ENCODE data around the gene RAB5A. TPM values are rescaled to one million over a fixed set of nuclear protein-coding genes. Genes with fewer than 3 reads are reported as not detected.
"Not testable (repeated sequence)": the region's sequence is repeated elsewhere in the genome, so short reads cannot be mapped to it uniquely, and the experiment has no call there.

The RAB5A gene
- total and polyA plus RNA-seq, 2 donors (not counting 3 experiments of a cell fraction or from before 2014, with no cell fraction given) = 20.6 to 63.8 TPM

DNA sequence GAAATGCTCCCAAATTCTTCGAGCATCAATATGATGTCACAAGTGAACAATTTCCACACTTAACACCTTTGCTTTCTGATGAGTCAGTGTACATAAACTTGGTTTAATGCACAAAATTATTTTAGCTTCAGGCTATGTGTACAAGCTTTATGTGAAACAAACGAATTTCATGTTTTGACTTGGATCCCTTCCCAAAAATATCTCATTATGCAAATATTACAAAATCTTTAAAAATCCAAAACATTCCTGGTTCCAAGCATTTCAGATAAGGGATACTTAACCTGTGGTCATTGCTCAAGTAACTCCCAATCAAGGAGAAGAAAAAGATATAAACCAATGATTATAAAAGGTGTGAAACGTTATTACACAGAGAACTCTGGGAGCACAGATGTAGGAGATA lies 25.2 kb downstream of the RAB5A start:
- intact Hi-C loops (cut with micrococcal nuclease) = no loop called here
- no peak overlapping the region for H2AFZ ChIP-seq (ENCODE audit: low read depth, low read length)
- peaks cover 0 to 4% of the 10 kb centered on the region in 2 experiments for H3K36me3 ChIP-seq (ENCODE audit: control insufficient read depth in 2 of 2, extremely low read depth in 1 of 2, insufficient read depth in 2 of 2, low read length in 2 of 2)
- BruUV-seq (replicated peaks) = no TSS peak
- no peaks in the 10 kb centered on the region for H3K27me3 ChIP-seq (ENCODE audit: control insufficient read depth in 2 of 2, insufficient read depth in 2 of 2, low read length in 2 of 2)
- no peak overlapping the region for H3K4me3 ChIP-seq (replicated peaks in 1 of 3; ENCODE audit: insufficient read depth in 1 of 3, low read depth in 1 of 3, low read length in 3 of 3)
- DNase-seq (ENCODE audit: low read depth, low spot score) (no peak), FAIRE-seq (peak; percentile 62)
- peaks cover 6% of the 10 kb centered on the region for H4K20me1 ChIP-seq (replicated peaks; ENCODE audit: control insufficient read depth, extremely low read depth, insufficient read depth, low read length)
- H3K9me3 ChIP-seq (replicated peaks; ENCODE audit: control insufficient read depth, insufficient read depth, low read length) = no peaks in the 10 kb centered on the region
- H3K9me1 ChIP-seq (replicated peaks; ENCODE audit: control insufficient read depth, extremely low read depth, insufficient read depth, low read length) = no peaks in the 10 kb centered on the region
- H3K27ac ChIP-seq (ENCODE audit: insufficient read depth, low read depth, low read length) = no peak overlapping the region
- dilution Hi-C loops (cut with MboI; ENCODE audit: extremely low pct_ligation_motif_present, low sequenced_read_pairs) = no loop called here
- ChIA-PET CTCF (interaction anchor here (1.1 kb wide), 1 partner anchor 24 kb away, joined by 3 read pairs; no protein-coding TSS in a partner anchor), POLR2A (no interaction called here)
- H3K4me1 ChIP-seq (ENCODE audit: control insufficient read depth, extremely low read depth, insufficient read depth, low read length) = no peaks in the 10 kb centered on the region
- no peak overlapping the region for H3K4me2 ChIP-seq (ENCODE audit: insufficient read depth, low read length)
- peaks cover 65% of the 10 kb centered on the region for H3K79me2 ChIP-seq (ENCODE audit: control insufficient read depth, insufficient read depth, low read length)
- H3K9ac ChIP-seq (replicated peaks; ENCODE audit: extremely low read depth, insufficient read depth, low read length) = no peak overlapping the region
- no peak for TF ChIP-seq FOS (IDR thresholded peaks at IDR 0.05; ENCODE audit: borderline replicate concordance, insufficient read depth, low read length)
- TF ChIP-seq EZH2 (IDR thresholded peaks at IDR 0.05; ENCODE audit: borderline replicate concordance, low read depth, low read length, severe bottlenecking) = no peak
- no peak for TF ChIP-seq MYC (IDR thresholded peaks at IDR 0.05; ENCODE audit: low read depth, low read length)
- TF ChIP-seq POLR2A (IDR thresholded peaks at IDR 0.05; ENCODE audit: low read depth, low read length) = no peak
- TF ChIP-seq JUN (IDR thresholded peaks at IDR 0.05; ENCODE audit: borderline replicate concordance, insufficient read depth, insufficient read length, low read depth) = no peak
- no peak for TF ChIP-seq MAX (IDR thresholded peaks at IDR 0.05; ENCODE audit: insufficient read depth, insufficient read length)
- TF ChIP-seq, protein P1, sequence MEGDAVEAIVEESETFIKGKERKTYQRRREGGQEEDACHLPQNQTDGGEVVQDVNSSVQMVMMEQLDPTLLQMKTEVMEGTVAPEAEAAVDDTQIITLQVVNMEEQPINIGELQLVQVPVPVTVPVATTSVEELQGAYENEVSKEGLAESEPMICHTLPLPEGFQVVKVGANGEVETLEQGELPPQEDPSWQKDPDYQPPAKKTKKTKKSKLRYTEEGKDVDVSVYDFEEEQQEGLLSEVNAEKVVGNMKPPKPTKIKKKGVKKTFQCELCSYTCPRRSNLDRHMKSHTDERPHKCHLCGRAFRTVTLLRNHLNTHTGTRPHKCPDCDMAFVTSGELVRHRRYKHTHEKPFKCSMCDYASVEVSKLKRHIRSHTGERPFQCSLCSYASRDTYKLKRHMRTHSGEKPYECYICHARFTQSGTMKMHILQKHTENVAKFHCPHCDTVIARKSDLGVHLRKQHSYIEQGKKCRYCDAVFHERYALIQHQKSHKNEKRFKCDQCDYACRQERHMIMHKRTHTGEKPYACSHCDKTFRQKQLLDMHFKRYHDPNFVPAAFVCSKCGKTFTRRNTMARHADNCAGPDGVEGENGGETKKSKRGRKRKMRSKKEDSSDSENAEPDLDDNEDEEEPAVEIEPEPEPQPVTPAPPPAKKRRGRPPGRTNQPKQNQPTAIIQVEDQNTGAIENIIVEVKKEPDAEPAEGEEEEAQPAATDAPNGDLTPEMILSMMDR (IDR thresholded peaks at IDR 0.05; ENCODE audit: extremely low read depth in 1 of 2, insufficient read depth in 1 of 2, low read depth in 1 of 2, low read length in 2 of 2) = no peak
- TF ChIP-seq GATA2 (IDR thresholded peaks at IDR 0.05; ENCODE audit: insufficient read depth, insufficient read length, low read depth, low read length) = no peak
- TF ChIP-seq POLR2AphosphoS5 (IDR thresholded peaks at IDR 0.05; ENCODE audit: insufficient read depth, low read depth, low read length) = no peak

- H3K36me3 ChIP-seq (ENCODE audit: control insufficient read depth in 2 of 2, extremely low read depth in 1 of 2, insufficient read depth in 2 of 2, low read length in 2 of 2); H4K20me1 ChIP-seq (replicated peaks; ENCODE audit: control insufficient read depth, extremely low read depth, insufficient read depth, low read length); H3K27me3 ChIP-seq (ENCODE audit: control insufficient read depth in 2 of 2, insufficient read depth in 2 of 2, low read length in 2 of 2); DNase-seq (ENCODE audit: low read depth, low spot score); H3K4me3 ChIP-seq (replicated peaks in 1 of 3; ENCODE audit: insufficient read depth in 1 of 3, low read depth in 1 of 3, low read length in 3 of 3); FAIRE-seq; H3K9me3 ChIP-seq (replicated peaks; ENCODE audit: control insufficient read depth, insufficient read depth, low read length); H2AFZ ChIP-seq (ENCODE audit: low read depth, low read length); H3K9ac ChIP-seq (replicated peaks; ENCODE audit: extremely low read depth, insufficient read depth, low read length); BruUV-seq (replicated peaks); H3K27ac ChIP-seq (ENCODE audit: insufficient read depth, low read depth, low read length); dilution Hi-C loops (cut with MboI; ENCODE audit: extremely low pct_ligation_motif_present, low sequenced_read_pairs); CTCF ChIA-PET; POLR2A ChIA-PET; H3K4me2 ChIP-seq (ENCODE audit: insufficient read depth, low read length); H3K9me1 ChIP-seq (replicated peaks; ENCODE audit: control insufficient read depth, extremely low read depth, insufficient read depth, low read length); H3K4me1 ChIP-seq (ENCODE audit: control insufficient read depth, extremely low read depth, insufficient read depth, low read length); H3K79me2 ChIP-seq (ENCODE audit: control insufficient read depth, insufficient read depth, low read length): not testable (repeated sequence)
- intact Hi-C loops (cut with micrococcal nuclease) = loop anchor here (5.0 kb wide), 1 partner anchor 48 kb away; no protein-coding TSS in a partner anchor
Observed at GRCh38 chr3:19988904-19989303, 42.0 kb downstream of the RAB5A start.

All from endothelial cell of umbilical vein (primary cell).